Liver (tissue), 9 donors: ENCODE measurements around the gene SIRPA. TPM values are rescaled to one million over a fixed set of nuclear protein-coding genes. Genes with fewer than 3 reads are reported as not detected.

ENCODE experiments used
- DNase-seq: peaks from one replicate; pipeline ENCODE4 v3.0.0-alpha.2; 2017; ENCODE audit warnings: low spot score
- H3K27ac ChIP-seq, 2 donors: one replicate each; pipeline ENCODE4 v1.7.0; 2013; ENCODE audit warnings: inconsistent platforms in 2 of 2, low read length in 2 of 2, control low read depth in 1 of 2, low read depth in 1 of 2, mild to moderate bottlenecking in 1 of 2
- H3K27me3 ChIP-seq, 4 donors: one replicate each; pipeline versions ENCODE4 v1.6.1 to v1.7.0; 2013; ENCODE audit warnings: low read length in 3 of 4, inconsistent platforms in 1 of 4, mild to moderate bottlenecking in 1 of 4, moderate library complexity in 1 of 4; ENCODE audit not compliant: control insufficient read depth in 4 of 4, insufficient read depth in 4 of 4
- H3K36me3 ChIP-seq, 4 donors: one replicate each; pipeline versions ENCODE4 v1.6.1 to v1.7.0; 2013; ENCODE audit warnings: low read length in 3 of 4, mild to moderate bottlenecking in 3 of 4, low read depth in 1 of 4, moderate library complexity in 1 of 4; ENCODE audit not compliant: control insufficient read depth in 4 of 4, insufficient read depth in 3 of 4
- H3K4me1 ChIP-seq, 4 donors: one replicate each; pipeline versions ENCODE4 v1.6.1 to v1.7.0; 2013; ENCODE audit warnings: low read length in 3 of 4, mild to moderate bottlenecking in 3 of 4, moderate library complexity in 1 of 4; ENCODE audit not compliant: control insufficient read depth in 4 of 4, insufficient read depth in 4 of 4
- H3K4me3 ChIP-seq, 3 donors: one replicate each; pipeline versions ENCODE4 v1.6.1 to v1.7.0; 2013; ENCODE audit warnings: low read length in 3 of 3, control low read depth in 1 of 3, low read depth in 1 of 3, mild to moderate bottlenecking in 1 of 3
- H3K9ac ChIP-seq, 2 donors: one replicate each; pipeline ENCODE4 v1.7.0; 2013; ENCODE audit warnings: low read length in 2 of 2, mild to moderate bottlenecking in 2 of 2, moderate library complexity in 2 of 2, control low read depth in 1 of 2, low read depth in 1 of 2
- H3K9me3 ChIP-seq, 4 donors: one replicate each; pipeline versions ENCODE4 v1.6.1 to v1.7.0; 2013; ENCODE audit warnings: low read length in 3 of 4; ENCODE audit not compliant: control insufficient read depth in 4 of 4
- ATF3 ChIP-seq: IDR thresholded peaks from 2 replicates; pipeline ENCODE4 v1.6.1; 2016; ENCODE audit warnings: antibody characterized with exemption
- CTCF ChIP-seq: fragments of 150-350 bp; IDR thresholded peaks from 2 replicates; pipeline ENCODE4 v1.5.1; 2017; ENCODE audit warnings: improper control_type of control experiment, low read depth, low read length; ENCODE audit not compliant: missing input control
- EGR1 ChIP-seq, 2 donors: IDR thresholded peaks; 2 replicates each; pipeline ENCODE4 v1.6.1; 2016 to 2018; ENCODE audit warnings: antibody characterized with exemption in 2 of 2, low read depth in 2 of 2
- FOXA1 ChIP-seq: IDR thresholded peaks from 2 replicates; pipeline ENCODE4 v1.6.1; 2016; ENCODE audit warnings: antibody characterized with exemption
- FOXA2 ChIP-seq: IDR thresholded peaks from 2 replicates; pipeline ENCODE4 v1.6.1; 2016; ENCODE audit warnings: antibody characterized with exemption
- GABPA ChIP-seq, 2 donors: IDR thresholded peaks in 1 of 2; conservative IDR thresholded peaks in 1 of 2; 2 replicates each; pipeline ENCODE4 v1.6.1; 2016; ENCODE audit warnings: antibody characterized with exemption in 2 of 2, mild to moderate bottlenecking in 1 of 2, moderate library complexity in 1 of 2
- HNF4A ChIP-seq, 2 donors: conservative IDR thresholded peaks; 2 replicates each; pipeline ENCODE4 v1.6.1; 2016; ENCODE audit warnings: antibody characterized with exemption in 2 of 2, mild to moderate bottlenecking in 2 of 2
- HNF4G ChIP-seq: IDR thresholded peaks from 2 replicates; pipeline ENCODE4 v1.6.1; 2016; ENCODE audit warnings: antibody characterized with exemption
- JUND ChIP-seq, 2 donors: IDR thresholded peaks; 2 replicates each; pipeline ENCODE4 v1.6.1; 2016; ENCODE audit warnings: antibody characterized with exemption in 2 of 2
- MAX ChIP-seq: IDR thresholded peaks from 2 replicates; pipeline ENCODE4 v1.6.1; 2016; ENCODE audit warnings: antibody characterized with exemption
- NR2F2 ChIP-seq: IDR thresholded peaks from 2 replicates; pipeline ENCODE4 v1.6.1; 2016; ENCODE audit warnings: antibody characterized with exemption
- RAD21 ChIP-seq, 2 donors: IDR thresholded peaks; 2 replicates each; pipeline ENCODE4 v1.6.1; 2016; ENCODE audit warnings: antibody characterized with exemption in 2 of 2, mild to moderate bottlenecking in 2 of 2
- REST ChIP-seq: IDR thresholded peaks from 2 replicates; pipeline ENCODE4 v1.6.1; 2016; ENCODE audit warnings: antibody characterized with exemption, mild to moderate bottlenecking
- RXRA ChIP-seq, 2 donors: IDR thresholded peaks; 2 replicates each; pipeline ENCODE4 v1.6.1; 2017 to 2018; ENCODE audit warnings: antibody characterized with exemption in 2 of 2, mild to moderate bottlenecking in 1 of 2
- SP1 ChIP-seq: IDR thresholded peaks from 2 replicates; pipeline ENCODE4 v1.6.1; 2018; ENCODE audit warnings: antibody characterized with exemption, mild to moderate bottlenecking
- TAF1 ChIP-seq: conservative IDR thresholded peaks from 2 replicates; pipeline ENCODE4 v1.6.1; 2016; ENCODE audit warnings: antibody characterized with exemption, mild to moderate bottlenecking
- YY1 ChIP-seq: IDR thresholded peaks from 2 replicates; pipeline ENCODE4 v1.6.1; 2016; ENCODE audit warnings: antibody characterized with exemption, mild to moderate bottlenecking
- WGBS: extraction: QIAGEN DNeasy Blood & Tissue Kit; methylation state at CpG from one replicate; pipeline ENCODE4 v1.1.7; 2013; 5-methylcytosine and 5-hydroxymethylcytosine counted together
- polyA plus RNA-seq, 2 donors: library from polyadenylated mRNA; stranded (reverse) in 1 of 2; unstranded in 1 of 2; fragments of 200-250 nt in 1 of 2; fragments of >200 nt in 1 of 2; fragmentation: Nextera tagmentation in 1 of 2; extraction: Ambion mirVana in 1 of 2; gene quantifications; one replicate each; pipeline versions ENCODE4 v1.2.1 to v1.2.3, GENCODE V29; 2013 to 2015
- total RNA-seq, 2 donors: library from RNA; depleted of rRNA; stranded (reverse); fragments of >200 nt; gene quantifications; one replicate each; pipeline ENCODE4 v1.2.3, GENCODE V29; 2014
- TF ChIP-seq, protein P1 (sequence below): IDR thresholded peaks from 2 replicates; pipeline ENCODE4 v1.6.1; 2016; ENCODE audit warnings: antibody characterized with exemption
- donor health status: healthy.
- donor health status: healthy.
- donor health status: healthy.
- donor health status: healthy.
- donor health status: healthy.

Gene SIRPA
- total and polyA plus RNA-seq, 4 donors = 5.4 to 47.5 (median 23.2) TPM

GRCh38 chr20:1907586-1907985 lies 12.4 kb downstream of the SIRPA start:
- TF ChIP-seq HNF4A (conservative IDR thresholded peaks at IDR 0.05) (no peak), REST (no peak), FOXA1 (no peak), NR2F2 (no peak), EGR1 (IDR thresholded peaks at IDR 0.05; ENCODE audit: low read depth in 2 of 2) (no peak), RAD21 (IDR thresholded peaks at IDR 0.05) (no peak), JUND (IDR thresholded peaks at IDR 0.05) (no peak), YY1 (no peak), TAF1 (no peak), ATF3 (no peak), FOXA2 (no peak), RXRA (IDR thresholded peaks at IDR 0.05) (no peak)
- TF ChIP-seq, protein P1, sequence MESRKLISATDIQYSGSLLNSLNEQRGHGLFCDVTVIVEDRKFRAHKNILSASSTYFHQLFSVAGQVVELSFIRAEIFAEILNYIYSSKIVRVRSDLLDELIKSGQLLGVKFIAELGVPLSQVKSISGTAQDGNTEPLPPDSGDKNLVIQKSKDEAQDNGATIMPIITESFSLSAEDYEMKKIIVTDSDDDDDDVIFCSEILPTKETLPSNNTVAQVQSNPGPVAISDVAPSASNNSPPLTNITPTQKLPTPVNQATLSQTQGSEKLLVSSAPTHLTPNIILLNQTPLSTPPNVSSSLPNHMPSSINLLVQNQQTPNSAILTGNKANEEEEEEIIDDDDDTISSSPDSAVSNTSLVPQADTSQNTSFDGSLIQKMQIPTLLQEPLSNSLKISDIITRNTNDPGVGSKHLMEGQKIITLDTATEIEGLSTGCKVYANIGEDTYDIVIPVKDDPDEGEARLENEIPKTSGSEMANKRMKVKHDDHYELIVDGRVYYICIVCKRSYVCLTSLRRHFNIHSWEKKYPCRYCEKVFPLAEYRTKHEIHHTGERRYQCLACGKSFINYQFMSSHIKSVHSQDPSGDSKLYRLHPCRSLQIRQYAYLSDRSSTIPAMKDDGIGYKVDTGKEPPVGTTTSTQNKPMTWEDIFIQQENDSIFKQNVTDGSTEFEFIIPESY = no peak
- 95% methylated on average over 6 of the region's 6 CpGs for WGBS
- DNase-seq = no peak
- no peak overlapping the region for H3K27ac ChIP-seq
- H3K4me1 ChIP-seq = peaks cover 0 to 17% (median 9%) of the 10 kb centered on the region in 4 donors
- H3K36me3 ChIP-seq = peaks cover 0 to 39% (median 16%) of the 10 kb centered on the region in 4 donors
- H3K27me3 ChIP-seq = no peaks in the 10 kb centered on the region
- no peak overlapping the region for H3K9ac ChIP-seq
- no peaks in the 10 kb centered on the region for H3K9me3 ChIP-seq
- no peak overlapping the region for H3K4me3 ChIP-seq

GRCh38 chr20:1908191-1908590 lies 13.0 kb downstream of the SIRPA start:
- no peak for DNase-seq
- Histone ChIP-seq H3K9me3 (no peaks in the 10 kb centered on the region), H3K4me3 (no peak overlapping the region), H3K27ac (no peak overlapping the region), H3K36me3 (peaks cover 0 to 41% (median 17%) of the 10 kb centered on the region in 4 donors), H3K9ac (no peak overlapping the region), H3K4me1 (peaks cover under 1 to 17% (median 9%) of the 10 kb centered on the region in 4 donors), H3K27me3 (no peaks in the 10 kb centered on the region)
- WGBS = 93% methylated on average over 9 of the region's 9 CpGs
- TF ChIP-seq YY1 (no peak), SP1 (no peak), CTCF (no peak), TAF1 (no peak), RAD21 (IDR thresholded peaks at IDR 0.05) (no peak), JUND (IDR thresholded peaks at IDR 0.05) (no peak), GABPA (IDR thresholded peaks at IDR 0.05 in 1 of 2, conservative IDR thresholded peaks at IDR 0.05 in 1 of 2) (no peak), HNF4G (no peak), NR2F2 (no peak), EGR1 (IDR thresholded peaks at IDR 0.05; ENCODE audit: low read depth in 2 of 2) (no peak), MAX (no peak), REST (no peak), FOXA2 (no peak), ATF3 (no peak), RXRA (IDR thresholded peaks at IDR 0.05) (no peak), FOXA1 (no peak)
